Loucy (cell line): ENCODE results near the gene TTC7B.
A peak's percentile ranks its signal among the peaks of the same experiment; 100 is the strongest.

ENCODE experiments used
- H2AFZ ChIP-seq: fragments of 200-600 bp; sonication (generic); 2 replicates; pipeline ENCODE4 v1.6.0; 2016; ENCODE audit warnings: antibody characterized with exemption, mild to moderate bottlenecking, low read length, moderate library complexity
- H3F3A ChIP-seq: fragments of 200-600 bp; 2 replicates; pipeline ENCODE4 v1.6.0; 2016; ENCODE audit warnings: antibody characterized with exemption, low read depth, mild to moderate bottlenecking
- H3K27me3 ChIP-seq: fragments of 200-600 bp; sonication (generic); 2 replicates; pipeline ENCODE4 v1.6.1; 2014; ENCODE audit warnings: low read length, mild to moderate bottlenecking; ENCODE audit not compliant: insufficient read depth, poor library complexity, severe bottlenecking
- H3K36me3 ChIP-seq: fragments of 200-600 bp; sonication (generic); 2 replicates; pipeline ENCODE4 v1.6.1; 2016; ENCODE audit warnings: low read length; ENCODE audit not compliant: insufficient read depth
- H3K4me1 ChIP-seq: fragments of 200-600 bp; sonication (generic); 2 replicates; pipeline ENCODE4 v1.5.1; 2014; ENCODE audit warnings: low read length, mild to moderate bottlenecking; ENCODE audit not compliant: insufficient read depth, poor library complexity, severe bottlenecking
- H3K4me2 ChIP-seq: fragments of 200-600 bp; sonication (generic); 2 replicates; pipeline ENCODE4 v1.6.0; 2014; ENCODE audit warnings: antibody characterized with exemption, low read length, low read depth, mild to moderate bottlenecking; ENCODE audit not compliant: poor library complexity, severe bottlenecking
- H3K4me3 ChIP-seq: fragments of 200-600 bp; sonication (generic); 2 replicates; pipeline ENCODE4 v1.5.1; 2014; ENCODE audit warnings: low read length, mild to moderate bottlenecking, mixed read lengths; ENCODE audit not compliant: poor library complexity, severe bottlenecking
- H3K79me2 ChIP-seq: fragments of 200-600 bp; sonication (generic); 2 replicates; pipeline ENCODE4 v1.6.1; 2014; ENCODE audit warnings: low read length; ENCODE audit not compliant: insufficient read depth
- H3K9ac ChIP-seq: fragments of 200-600 bp; sonication (generic); 2 replicates; pipeline ENCODE4 v1.6.0; 2014; ENCODE audit warnings: mild to moderate bottlenecking, low read depth, low read length, moderate library complexity; ENCODE audit not compliant: poor library complexity, severe bottlenecking
- H3K9me2 ChIP-seq: fragments of 200-600 bp; sonication (generic); replicated peaks from 2 replicates; pipeline ENCODE4 v1.6.1; 2016; ENCODE audit warnings: low read depth, low read length, mixed read lengths
- H3K9me3 ChIP-seq: fragments of 200-600 bp; sonication (generic); 2 replicates; pipeline ENCODE4 v1.6.1; 2014; ENCODE audit warnings: mild to moderate bottlenecking, antibody characterized with exemption, low read length, low read depth; ENCODE audit not compliant: insufficient read depth
- H4K20me1 ChIP-seq: fragments of 200-600 bp; sonication (generic); 2 replicates; pipeline ENCODE4 v1.6.0; 2014; ENCODE audit warnings: antibody characterized with exemption, low read length, mild to moderate bottlenecking; ENCODE audit not compliant: insufficient read depth, poor library complexity, severe bottlenecking
- CTCF ChIP-seq: fragments of 200-600 bp; sonication (generic); conservative IDR thresholded peaks from 2 replicates; pipeline ENCODE4 v1.5.1; 2014; ENCODE audit warnings: mild to moderate bottlenecking, antibody characterized with exemption, low read length
- EZH2phosphoT487 ChIP-seq: fragments of 200-600 bp; IDR thresholded peaks from 2 replicates; pipeline ENCODE4 v1.6.1; 2018; ENCODE audit warnings: antibody characterized with exemption, mild to moderate bottlenecking, moderate library complexity, borderline replicate concordance

Gene TTC7B

GRCh38 chr14:90797919-90798318, 18.3 kb downstream of the TTC7B start:
- Histone ChIP-seq H3K4me3 (no peak overlapping the region), H3K79me2 (peaks cover 56% of the 10 kb centered on the region), H4K20me1 (no peaks in the 10 kb centered on the region), H3F3A (peaks cover 4% of the 10 kb centered on the region; the same call in 1 of the 2 replicates), H3K27me3 (no peaks in the 10 kb centered on the region), H3K36me3 (no peaks in the 10 kb centered on the region), H3K9ac (peak overlapping the region; percentile 35), H3K4me1 (peaks cover 46% of the 10 kb centered on the region), H3K9me2 (no peaks in the 10 kb centered on the region), H2AFZ (no peak overlapping the region), H3K4me2 (peak overlapping the region; percentile 35), H3K9me3 (no peaks in the 10 kb centered on the region)
- no peak for TF ChIP-seq CTCF
- TF ChIP-seq EZH2phosphoT487, result no peak

GRCh38 chr14:90797451-90797850, 18.8 kb downstream of the TTC7B start:
- TF ChIP-seq EZH2phosphoT487, result no peak
- TF ChIP-seq CTCF, result peak; percentile 34; the same call in 1 of the 2 replicates
- Histone ChIP-seq H3F3A (peaks cover 4% of the 10 kb centered on the region; the same call in 1 of the 2 replicates), H3K9me3 (no peaks in the 10 kb centered on the region), H4K20me1 (no peaks in the 10 kb centered on the region), H3K27me3 (no peaks in the 10 kb centered on the region), H3K79me2 (peaks cover 55% of the 10 kb centered on the region), H2AFZ (no peak overlapping the region), H3K9ac (peak overlapping the region; percentile 35), H3K4me3 (no peak overlapping the region), H3K9me2 (no peaks in the 10 kb centered on the region), H3K4me1 (peaks cover 42% of the 10 kb centered on the region), H3K36me3 (no peaks in the 10 kb centered on the region), H3K4me2 (peak overlapping the region; percentile 35)

GRCh38 chr14:90796329-90796728, 19.9 kb downstream of the TTC7B start:
- no peak overlapping the region for H2AFZ ChIP-seq
- H3K9me2 ChIP-seq, result no peaks in the 10 kb centered on the region
- TF ChIP-seq CTCF (no peak), EZH2phosphoT487 (no peak)
- H3K4me1 ChIP-seq, result peaks cover 31% of the 10 kb centered on the region
- no peaks in the 10 kb centered on the region for H3K9me3 ChIP-seq
- H3K4me3 ChIP-seq, result no peak overlapping the region
- H4K20me1 ChIP-seq, result no peaks in the 10 kb centered on the region
- H3K27me3 ChIP-seq, result no peaks in the 10 kb centered on the region
- peaks cover 54% of the 10 kb centered on the region for H3K79me2 ChIP-seq
- no peaks in the 10 kb centered on the region for H3K36me3 ChIP-seq
- no peak overlapping the region for H3K4me2 ChIP-seq
- H3K9ac ChIP-seq, result peak overlapping the region; percentile 33
- no peaks in the 10 kb centered on the region for H3F3A ChIP-seq
